ENCODE measurements around the gene FRMD5.

Gene FRMD5

GRCh38 chr15:44132057-44132456 lies 63.0 kb downstream of the FRMD5 start:
- Histone ChIP-seq H3K4me3 (ENCODE audit: low read length) (no peak overlapping the region), H3K9ac (ENCODE audit: low read depth, low read length) (no peak overlapping the region), H3K27ac (ENCODE audit: low read length) (no peak overlapping the region), H3K9me3 (ENCODE audit: insufficient read depth, low read depth, low read length) (no peaks in the 10 kb centered on the region), H3K27me3 (ENCODE audit: insufficient read depth, low read length) (no peaks in the 10 kb centered on the region), H3K36me3 (ENCODE audit: insufficient read depth, low read depth, low read length) (no peaks in the 10 kb centered on the region), H3K4me1 (ENCODE audit: insufficient read depth, low read length) (no peaks in the 10 kb centered on the region)

- Histone ChIP-seq H3K9ac (ENCODE audit: low read depth, low read length) (no peak overlapping the region), H3K27ac (ENCODE audit: low read length) (no peak overlapping the region), H3K4me3 (ENCODE audit: low read length) (no peak overlapping the region), H3K4me1 (ENCODE audit: insufficient read depth, low read length) (no peaks in the 10 kb centered on the region), H3K27me3 (ENCODE audit: insufficient read depth, low read length) (no peaks in the 10 kb centered on the region), H3K36me3 (ENCODE audit: insufficient read depth, low read depth, low read length) (no peaks in the 10 kb centered on the region), H3K9me3 (ENCODE audit: insufficient read depth, low read depth, low read length) (no peaks in the 10 kb centered on the region)
Measured at GRCh38 chr15:44130778-44131177, 64.3 kb downstream of the FRMD5 start.

GRCh38 chr15:44129911-44130310 lies 65.2 kb downstream of the FRMD5 start:
- H3K9me3 ChIP-seq (ENCODE audit: insufficient read depth, low read depth, low read length) = no peaks in the 10 kb centered on the region

GRCh38 chr15:44128443-44128842 lies 66.6 kb downstream of the FRMD5 start:
- H3K36me3 ChIP-seq (ENCODE audit: insufficient read depth, low read depth, low read length) = no peaks in the 10 kb centered on the region
- H3K9me3 ChIP-seq (ENCODE audit: insufficient read depth, low read depth, low read length) = no peaks in the 10 kb centered on the region
- H3K27me3 ChIP-seq (ENCODE audit: insufficient read depth, low read length) = no peaks in the 10 kb centered on the region
- no peaks in the 10 kb centered on the region for H3K4me1 ChIP-seq (ENCODE audit: insufficient read depth, low read length)
- H3K27ac ChIP-seq (ENCODE audit: low read length) = no peak overlapping the region
- H3K9ac ChIP-seq (ENCODE audit: low read depth, low read length) = no peak overlapping the region
- no peak overlapping the region for H3K4me3 ChIP-seq (ENCODE audit: low read length)

More at GRCh38 chr15:44129911-44130310, 65.2 kb downstream of the FRMD5 start:
- no peaks in the 10 kb centered on the region for H3K4me1 ChIP-seq (ENCODE audit: insufficient read depth, low read length)
- H3K4me3 ChIP-seq (ENCODE audit: low read length) = no peak overlapping the region
- H3K9ac ChIP-seq (ENCODE audit: low read depth, low read length) = no peak overlapping the region
- no peaks in the 10 kb centered on the region for H3K27me3 ChIP-seq (ENCODE audit: insufficient read depth, low read length)
- H3K36me3 ChIP-seq (ENCODE audit: insufficient read depth, low read depth, low read length) = no peaks in the 10 kb centered on the region
- no peak overlapping the region for H3K27ac ChIP-seq (ENCODE audit: low read length)

- no peaks in the 10 kb centered on the region for H3K27me3 ChIP-seq (ENCODE audit: insufficient read depth, low read length)
- H3K9ac ChIP-seq (ENCODE audit: low read depth, low read length) = no peak overlapping the region
- no peaks in the 10 kb centered on the region for H3K36me3 ChIP-seq (ENCODE audit: insufficient read depth, low read depth, low read length)
- no peak overlapping the region for H3K4me3 ChIP-seq (ENCODE audit: low read length)
- H3K4me1 ChIP-seq (ENCODE audit: insufficient read depth, low read length) = no peaks in the 10 kb centered on the region
- no peak overlapping the region for H3K27ac ChIP-seq (ENCODE audit: low read length)
- no peaks in the 10 kb centered on the region for H3K9me3 ChIP-seq (ENCODE audit: insufficient read depth, low read depth, low read length)
Measured at GRCh38 chr15:44125879-44126278, 69.2 kb downstream of the FRMD5 start.

- H3K36me3 ChIP-seq (ENCODE audit: insufficient read depth, low read depth, low read length) = no peaks in the 10 kb centered on the region
- H3K4me1 ChIP-seq (ENCODE audit: insufficient read depth, low read length) = peaks cover 26% of the 10 kb centered on the region
- no peak overlapping the region for H3K9ac ChIP-seq (ENCODE audit: low read depth, low read length)
- H3K27ac ChIP-seq (ENCODE audit: low read length) = no peak overlapping the region
- H3K4me3 ChIP-seq (ENCODE audit: low read length) = no peak overlapping the region
- no peaks in the 10 kb centered on the region for H3K27me3 ChIP-seq (ENCODE audit: insufficient read depth, low read length)
- no peaks in the 10 kb centered on the region for H3K9me3 ChIP-seq (ENCODE audit: insufficient read depth, low read depth, low read length)
Measured at GRCh38 chr15:44102675-44103254, 92.3 kb downstream of the FRMD5 start.

DNA sequence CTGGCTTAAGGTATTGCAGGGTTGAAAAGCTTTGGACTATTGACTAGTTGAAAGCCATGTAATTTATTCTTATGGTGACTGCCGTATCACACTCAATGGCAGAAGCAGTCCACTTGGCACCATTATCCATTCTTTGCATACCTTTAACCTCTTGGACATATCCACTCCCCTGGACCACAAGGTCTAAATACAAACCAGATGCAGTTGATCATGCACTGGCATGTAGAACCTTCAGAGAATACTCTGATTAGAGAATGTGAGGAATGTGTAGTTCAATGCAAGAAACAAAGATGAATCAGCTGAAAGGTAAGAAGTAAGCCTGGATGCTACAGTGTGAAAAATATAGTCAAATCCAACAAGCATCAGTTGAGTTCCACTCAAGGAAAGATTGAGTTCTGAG lies 93.1 kb downstream of the FRMD5 start:
- Histone ChIP-seq H3K9ac (ENCODE audit: low read depth, low read length) (no peak overlapping the region), H3K9me3 (ENCODE audit: insufficient read depth, low read depth, low read length) (no peaks in the 10 kb centered on the region), H3K27ac (ENCODE audit: low read length) (no peak overlapping the region), H3K27me3 (ENCODE audit: insufficient read depth, low read length) (no peaks in the 10 kb centered on the region), H3K36me3 (ENCODE audit: insufficient read depth, low read depth, low read length) (no peaks in the 10 kb centered on the region), H3K4me3 (ENCODE audit: low read length) (no peak overlapping the region), H3K4me1 (ENCODE audit: insufficient read depth, low read length) (peaks cover 18% of the 10 kb centered on the region)

DNA sequence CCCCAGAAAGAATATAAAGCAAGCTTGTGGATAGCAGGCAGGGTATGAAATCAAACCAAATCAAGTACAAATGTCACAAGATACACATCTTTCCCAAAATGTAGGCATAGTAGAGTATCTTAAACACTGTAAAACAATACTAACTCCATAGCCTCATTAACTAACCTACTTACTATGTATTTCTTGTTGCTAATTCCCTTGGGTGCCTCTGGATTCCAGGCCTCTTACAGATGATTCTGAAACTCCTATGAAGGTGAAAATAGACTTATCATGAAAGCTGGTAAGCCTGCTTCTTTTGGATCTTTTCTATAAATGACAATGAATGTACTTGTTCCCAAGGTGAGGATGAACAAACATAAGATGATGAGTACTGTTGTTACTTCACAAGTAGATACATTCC lies 93.8 kb downstream of the FRMD5 start:
- H3K27ac ChIP-seq (ENCODE audit: low read length) = no peak overlapping the region
- no peaks in the 10 kb centered on the region for H3K9me3 ChIP-seq (ENCODE audit: insufficient read depth, low read depth, low read length)
- H3K27me3 ChIP-seq (ENCODE audit: insufficient read depth, low read length) = no peaks in the 10 kb centered on the region
- no peak overlapping the region for H3K9ac ChIP-seq (ENCODE audit: low read depth, low read length)
- no peaks in the 10 kb centered on the region for H3K36me3 ChIP-seq (ENCODE audit: insufficient read depth, low read depth, low read length)
- H3K4me3 ChIP-seq (ENCODE audit: low read length) = no peak overlapping the region
- peaks cover 11% of the 10 kb centered on the region for H3K4me1 ChIP-seq (ENCODE audit: insufficient read depth, low read length)

- Histone ChIP-seq H3K27ac (ENCODE audit: low read length) (no peak overlapping the region), H3K4me1 (ENCODE audit: insufficient read depth, low read length) (peaks cover 8% of the 10 kb centered on the region), H3K36me3 (ENCODE audit: insufficient read depth, low read depth, low read length) (no peaks in the 10 kb centered on the region)
Measured at GRCh38 chr15:44099671-44100070, 95.4 kb downstream of the FRMD5 start.

GRCh38 chr15:44097552-44097951 lies 97.5 kb downstream of the FRMD5 start:
- Histone ChIP-seq H3K4me1 (ENCODE audit: insufficient read depth, low read length) (peaks cover 5% of the 10 kb centered on the region; the same call in 1 of the 2 replicates), H3K27me3 (ENCODE audit: insufficient read depth, low read length) (no peaks in the 10 kb centered on the region), H3K9ac (ENCODE audit: low read depth, low read length) (no peak overlapping the region), H3K4me3 (ENCODE audit: low read length) (no peak overlapping the region), H3K36me3 (ENCODE audit: insufficient read depth, low read depth, low read length) (no peaks in the 10 kb centered on the region), H3K9me3 (ENCODE audit: insufficient read depth, low read depth, low read length) (no peaks in the 10 kb centered on the region), H3K27ac (ENCODE audit: low read length) (no peak overlapping the region)

More at GRCh38 chr15:44099671-44100070, 95.4 kb downstream of the FRMD5 start:
- Histone ChIP-seq H3K4me3 (ENCODE audit: low read length) (no peak overlapping the region), H3K27me3 (ENCODE audit: insufficient read depth, low read length) (no peaks in the 10 kb centered on the region), H3K9ac (ENCODE audit: low read depth, low read length) (no peak overlapping the region), H3K9me3 (ENCODE audit: insufficient read depth, low read depth, low read length) (no peaks in the 10 kb centered on the region)

- Histone ChIP-seq H3K9ac (ENCODE audit: low read depth, low read length) (no peak overlapping the region), H3K4me3 (ENCODE audit: low read length) (no peak overlapping the region), H3K27me3 (ENCODE audit: insufficient read depth, low read length) (no peaks in the 10 kb centered on the region), H3K9me3 (ENCODE audit: insufficient read depth, low read depth, low read length) (no peaks in the 10 kb centered on the region), H3K4me1 (ENCODE audit: insufficient read depth, low read length) (no peaks in the 10 kb centered on the region), H3K36me3 (ENCODE audit: insufficient read depth, low read depth, low read length) (no peaks in the 10 kb centered on the region), H3K27ac (ENCODE audit: low read length) (no peak overlapping the region)
Measured at GRCh38 chr15:44096596-44096995, 98.5 kb downstream of the FRMD5 start.

DNA sequence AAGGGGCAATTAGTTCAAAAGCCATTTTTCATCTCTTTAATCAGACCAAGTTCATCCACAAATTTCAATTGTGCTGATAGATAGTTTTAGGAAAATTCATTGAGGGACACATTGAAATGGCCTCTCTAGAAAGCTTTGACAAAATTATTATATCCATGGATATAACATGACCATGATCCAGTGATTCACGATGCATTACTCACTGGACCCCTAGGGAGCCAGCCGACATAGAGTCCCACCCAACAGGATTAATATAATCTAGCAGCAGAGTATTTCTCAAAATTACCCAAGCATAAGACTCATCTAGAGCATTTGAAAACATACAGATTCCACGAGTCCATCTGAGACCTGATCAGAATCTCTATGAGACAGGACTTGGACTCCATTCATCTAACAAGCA lies 100.3 kb downstream of the FRMD5 start:
- Histone ChIP-seq H3K9ac (ENCODE audit: low read depth, low read length) (no peak overlapping the region), H3K4me3 (ENCODE audit: low read length) (no peak overlapping the region), H3K27me3 (ENCODE audit: insufficient read depth, low read length) (no peaks in the 10 kb centered on the region), H3K36me3 (ENCODE audit: insufficient read depth, low read depth, low read length) (no peaks in the 10 kb centered on the region), H3K4me1 (ENCODE audit: insufficient read depth, low read length) (no peaks in the 10 kb centered on the region), H3K9me3 (ENCODE audit: insufficient read depth, low read depth, low read length) (no peaks in the 10 kb centered on the region), H3K27ac (ENCODE audit: low read length) (no peak overlapping the region)

All from iPS-20b (cell line).